ENCODE measurements around the gene OR2V1.
"Not testable (repeated sequence)": the region's sequence is repeated elsewhere in the genome, so short reads cannot be mapped to it uniquely, and the experiment has no call there.

Gene OR2V1, protein sequence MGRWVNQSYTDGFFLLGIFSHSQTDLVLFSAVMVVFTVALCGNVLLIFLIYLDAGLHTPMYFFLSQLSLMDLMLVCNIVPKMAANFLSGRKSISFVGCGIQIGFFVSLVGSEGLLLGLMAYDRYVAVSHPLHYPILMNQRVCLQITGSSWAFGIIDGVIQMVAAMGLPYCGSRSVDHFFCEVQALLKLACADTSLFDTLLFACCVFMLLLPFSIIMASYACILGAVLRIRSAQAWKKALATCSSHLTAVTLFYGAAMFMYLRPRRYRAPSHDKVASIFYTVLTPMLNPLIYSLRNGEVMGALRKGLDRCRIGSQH

DNA sequence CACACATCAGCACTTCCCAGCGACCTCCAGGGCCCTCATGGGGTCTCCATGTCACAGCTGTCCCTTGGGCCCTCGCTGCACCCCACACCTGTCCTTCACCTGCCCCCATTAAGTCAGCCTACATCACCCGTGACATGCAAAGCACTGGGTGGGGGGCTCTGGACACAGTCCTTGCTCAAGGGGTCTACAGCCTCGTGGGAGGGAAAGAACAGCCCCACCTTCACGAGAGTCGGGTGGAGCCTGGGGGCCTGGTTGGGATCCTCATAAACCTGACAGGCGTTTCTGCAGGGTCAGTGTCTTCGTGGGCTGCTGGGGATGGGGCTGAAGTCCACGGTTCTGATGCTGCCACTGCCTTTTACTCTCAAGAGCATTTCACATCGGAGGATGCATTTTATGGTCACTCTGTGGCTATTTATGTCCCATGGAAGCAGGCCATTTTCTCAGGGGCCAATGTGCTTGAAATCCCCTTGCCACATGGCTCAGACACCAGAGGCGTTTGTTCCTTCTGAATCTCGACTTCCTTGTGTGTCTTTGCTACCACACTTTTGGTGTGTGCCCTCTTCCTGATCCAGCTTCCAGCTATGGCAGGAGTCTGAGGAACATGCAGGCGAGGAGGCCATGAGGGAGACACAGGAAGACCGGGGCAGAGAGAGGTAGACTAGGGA, at the start of gene OR2V1:
Gene OR2V1 (minus strand): TSS at position 338 of the 665 bp plus-strand sequence. CDS start 5,865 bp downstream, outside the sequence.
- no peak for DNase-seq (ENCODE audit: low spot score)

DNA sequence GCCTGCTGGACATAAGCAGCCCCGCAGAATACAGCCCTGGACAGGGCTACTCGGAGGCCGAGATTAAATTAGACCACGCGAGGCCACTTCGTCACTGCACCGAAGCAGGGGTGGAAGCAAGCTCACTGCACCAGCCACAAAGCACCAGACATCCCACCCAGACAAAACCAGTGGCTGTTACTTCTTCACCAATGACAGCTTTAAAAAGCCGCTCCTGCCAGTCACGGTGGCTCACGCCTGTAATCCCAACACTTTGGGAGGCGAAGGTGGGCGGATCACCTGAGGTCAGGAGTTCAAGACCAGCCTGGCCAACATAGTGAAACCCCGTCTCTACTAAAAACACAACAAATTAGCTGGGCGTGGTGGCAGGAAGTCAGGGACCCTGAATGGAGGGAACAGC, 46.6 kb upstream of the OR2V1 start:
- not testable (repeated sequence) for DNase-seq (ENCODE audit: low spot score)

DNA sequence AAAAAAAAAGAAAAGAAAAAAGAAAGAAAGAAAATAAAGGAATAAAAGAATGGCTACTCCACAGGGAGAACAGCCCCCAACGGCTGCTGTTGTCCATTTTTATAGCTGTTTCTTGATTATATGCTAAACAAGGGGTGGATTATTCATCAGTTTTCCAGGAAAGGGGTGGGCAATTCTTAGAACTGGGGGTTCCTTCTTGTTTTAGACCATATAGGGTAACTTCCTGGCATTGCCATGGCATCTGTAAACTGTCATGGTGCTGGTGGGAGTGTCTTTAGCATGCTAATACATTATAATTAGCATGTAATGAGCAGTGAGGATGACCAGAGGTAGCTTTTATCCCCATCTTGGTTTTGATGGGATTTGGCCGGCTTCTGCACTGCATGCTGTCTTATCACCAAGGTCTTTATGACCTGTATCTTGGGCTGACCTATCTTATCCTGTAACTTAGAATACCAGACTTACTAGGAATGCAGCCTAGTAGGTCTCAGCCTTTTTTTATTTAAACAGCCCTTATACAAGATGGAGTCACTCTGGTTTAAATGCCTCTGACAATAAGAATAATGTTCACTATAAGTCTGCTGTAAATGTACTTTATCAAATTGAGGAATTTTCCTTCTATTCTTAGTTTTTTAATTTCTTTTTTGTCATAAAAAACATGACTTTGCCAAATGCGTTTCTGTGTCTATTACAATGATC, 45.4 kb upstream of the OR2V1 start:
- DNase-seq (ENCODE audit: low spot score), result no peak

DNA sequence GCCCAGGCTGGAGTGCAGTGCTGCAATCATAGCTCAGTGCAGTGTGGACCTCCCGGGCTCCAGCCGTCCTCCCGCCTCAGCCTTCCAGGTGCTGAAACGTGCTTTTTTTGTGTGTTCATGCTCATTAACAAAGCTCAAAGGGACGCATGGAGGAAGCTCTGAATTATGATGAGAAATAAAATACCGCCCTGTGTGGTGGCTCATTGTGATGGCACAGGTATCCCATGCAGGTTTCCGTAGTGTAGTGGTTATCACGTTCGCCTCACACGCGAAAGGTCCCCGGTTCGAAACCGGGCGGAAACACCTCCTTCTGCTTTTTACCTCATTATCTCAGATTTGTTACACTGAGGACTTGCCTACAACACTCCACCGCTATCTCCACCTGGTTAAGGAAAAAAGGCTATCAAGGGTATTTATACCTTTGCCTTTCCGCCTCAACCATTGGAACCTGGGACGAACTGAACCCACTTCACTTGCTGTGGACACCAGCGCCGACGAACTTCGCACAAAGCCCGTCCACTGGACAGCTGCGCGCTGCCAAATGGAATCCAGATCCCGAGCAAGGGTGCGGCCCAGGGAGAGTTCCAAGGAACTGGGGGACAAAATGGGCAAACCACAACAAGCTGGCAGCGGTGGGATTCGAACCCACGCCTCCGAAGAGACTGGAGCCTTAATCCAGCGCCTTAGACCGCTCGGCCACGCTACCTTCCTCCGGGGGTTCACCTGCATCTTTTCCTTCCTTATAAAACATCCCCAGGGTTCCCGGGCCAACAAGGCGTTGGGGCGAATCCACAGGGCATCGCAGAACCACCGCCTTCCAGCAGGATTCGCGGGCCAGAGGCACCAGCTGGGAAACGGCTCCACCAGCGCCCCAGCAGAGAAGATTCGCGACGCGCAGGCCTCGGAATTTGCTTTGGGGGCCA, 42.7 kb upstream of the OR2V1 start:
- peak; percentile 18 for DNase-seq (ENCODE audit: low spot score)

DNA sequence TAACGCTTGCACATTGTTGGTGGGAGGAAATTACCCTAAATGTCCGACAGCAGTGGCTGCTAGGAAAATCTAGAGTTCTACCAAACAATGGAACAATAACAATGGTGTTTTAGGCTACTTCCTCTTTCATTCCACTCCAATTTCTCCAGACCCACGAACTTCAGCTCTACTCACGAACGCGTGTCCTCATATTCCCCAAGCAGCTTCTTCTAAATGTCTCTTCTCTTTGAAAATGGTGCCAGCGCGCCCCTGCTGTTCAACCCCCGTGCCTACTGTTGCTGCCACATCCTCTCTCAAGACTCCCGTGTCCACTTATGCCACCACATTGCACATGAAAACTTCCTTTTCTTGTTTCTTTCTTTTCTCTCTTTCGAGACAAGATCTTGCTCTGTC, 42.1 kb upstream of the OR2V1 start:
- peak; percentile 35 for DNase-seq (ENCODE audit: low spot score)

DNA sequence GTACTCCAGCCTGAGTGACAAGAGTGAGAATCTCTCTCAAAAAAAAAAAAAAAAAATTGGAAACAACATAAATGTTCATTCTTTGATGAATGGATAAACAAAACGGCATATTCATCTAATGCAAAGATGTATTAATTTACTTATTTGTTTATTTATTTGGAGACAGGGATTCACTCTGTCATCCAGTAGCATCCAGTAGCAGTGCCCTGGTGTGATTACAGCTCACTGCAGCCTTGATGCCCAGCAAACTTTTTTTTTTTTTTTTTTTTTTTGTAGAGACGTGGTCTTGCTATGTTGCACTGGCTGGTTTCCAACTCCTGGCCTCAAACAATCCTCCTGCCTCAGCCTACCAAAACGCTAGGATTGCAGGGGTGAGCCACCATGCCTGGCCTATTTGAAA, 40.8 kb upstream of the OR2V1 start:
- no peak for DNase-seq (ENCODE audit: low spot score)

DNA sequence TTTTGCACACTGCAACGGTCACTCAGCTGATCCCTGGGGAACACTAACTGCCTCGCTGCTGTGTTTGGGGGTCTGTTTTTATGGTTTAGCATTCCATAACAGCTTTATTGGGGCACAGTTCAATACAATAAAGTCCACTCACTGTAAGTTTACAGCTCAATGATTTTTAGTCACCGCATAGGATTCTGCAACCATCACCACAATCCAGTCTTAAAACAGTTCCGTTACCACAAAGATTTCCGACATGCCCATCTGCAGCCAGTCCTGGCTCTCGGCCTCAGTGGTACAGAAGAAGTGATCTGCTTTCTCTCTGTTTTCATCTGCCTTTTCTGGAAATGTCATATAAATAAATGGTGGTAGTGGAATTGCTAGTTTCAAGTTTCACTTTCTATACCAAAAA, 40.0 kb upstream of the OR2V1 start:
- no peak for DNase-seq (ENCODE audit: low spot score)

DNA sequence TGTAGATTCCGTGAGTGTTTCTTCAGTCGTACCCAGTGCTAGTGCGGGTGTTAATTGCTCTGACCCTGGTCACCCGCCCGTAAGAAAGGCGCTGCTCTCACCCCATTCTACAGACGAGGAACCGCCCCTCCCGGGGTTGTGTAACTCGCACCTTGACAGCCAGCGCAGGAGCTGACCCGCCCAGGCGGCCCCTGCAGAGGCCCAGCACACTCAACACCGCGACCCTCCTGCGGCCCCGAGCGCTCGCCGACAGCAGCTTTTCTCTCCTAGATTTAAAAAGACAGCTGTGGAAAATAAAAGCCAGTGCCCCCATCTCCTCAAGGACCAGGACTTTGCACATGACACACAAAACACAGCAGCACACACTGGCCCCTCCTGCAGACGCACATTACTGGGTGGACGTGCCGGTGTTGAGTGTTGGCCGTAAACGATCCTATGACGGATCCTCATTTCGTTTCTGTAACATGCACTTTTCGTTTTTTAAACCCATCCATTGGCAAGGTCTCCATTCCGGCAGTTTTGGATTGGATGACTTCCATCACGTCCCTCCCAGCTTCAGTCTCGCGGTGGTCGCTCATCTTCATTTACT, 39.4 kb upstream of the OR2V1 start:
- DNase-seq (ENCODE audit: low spot score), result no peak

DNA sequence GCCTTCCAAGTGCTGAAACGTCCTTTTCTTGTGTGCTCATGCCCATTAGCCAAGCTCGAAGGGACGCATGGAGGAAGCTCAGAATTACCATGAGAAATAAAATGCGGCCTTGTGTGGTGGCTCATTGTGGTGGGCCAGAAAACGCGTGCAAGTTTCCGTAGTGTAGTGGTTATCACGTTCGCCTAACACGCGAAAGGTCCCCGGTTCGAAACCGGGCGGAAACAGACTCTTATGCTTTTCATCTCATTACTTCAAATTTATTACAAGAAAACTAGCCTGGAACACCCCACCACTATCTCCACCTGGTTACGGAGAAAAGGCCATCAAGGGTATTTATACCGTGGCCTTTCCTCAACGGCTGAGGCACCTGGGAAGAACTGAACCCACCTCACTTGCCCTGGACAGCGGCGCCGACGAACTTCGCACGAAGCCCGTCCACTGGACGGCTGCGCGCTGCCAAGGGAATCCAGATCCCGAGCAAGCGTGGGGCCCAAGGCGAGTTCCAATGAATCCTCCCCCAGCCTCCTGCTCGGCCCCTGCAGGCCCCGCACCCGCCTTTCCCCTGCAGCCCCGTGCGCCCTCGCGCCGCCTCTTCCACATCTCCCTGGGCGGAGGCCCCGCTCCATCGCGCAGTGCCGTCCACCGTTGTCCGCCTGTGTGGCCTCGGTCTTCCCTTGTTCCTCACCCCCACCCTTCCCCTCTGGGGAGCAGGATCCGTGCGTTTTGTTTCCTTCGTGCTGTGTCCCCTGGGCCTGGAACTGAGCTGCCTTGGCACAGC, 38.7 kb upstream of the OR2V1 start:
- DNase-seq (ENCODE audit: low spot score), result peak; percentile 50

DNA sequence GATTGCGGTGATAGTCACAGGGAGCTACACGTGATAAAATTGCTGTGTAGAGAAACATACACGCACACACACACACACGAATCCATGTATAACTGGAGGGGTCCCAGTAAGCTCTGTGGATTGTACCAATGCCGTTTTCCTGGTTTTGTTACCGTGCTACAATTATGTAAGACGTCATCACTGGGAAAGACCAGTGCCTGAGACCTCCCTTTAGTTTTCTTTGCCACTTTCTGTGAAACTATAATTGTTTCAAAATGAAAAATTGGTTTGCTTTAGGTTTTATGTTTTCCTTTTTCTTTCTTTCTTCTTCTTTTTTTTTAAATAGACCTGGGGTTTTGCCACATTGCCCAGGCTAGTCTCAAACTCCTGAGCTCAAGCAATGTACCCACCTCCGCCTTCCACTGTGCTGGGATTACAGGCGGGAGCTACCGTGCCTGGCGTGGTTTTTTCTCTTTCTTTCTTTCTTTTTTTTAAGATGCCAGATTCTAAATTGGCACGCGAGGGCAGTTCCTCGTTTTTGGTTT, 37.7 kb upstream of the OR2V1 start:
- no peak for DNase-seq (ENCODE audit: low spot score)

DNA sequence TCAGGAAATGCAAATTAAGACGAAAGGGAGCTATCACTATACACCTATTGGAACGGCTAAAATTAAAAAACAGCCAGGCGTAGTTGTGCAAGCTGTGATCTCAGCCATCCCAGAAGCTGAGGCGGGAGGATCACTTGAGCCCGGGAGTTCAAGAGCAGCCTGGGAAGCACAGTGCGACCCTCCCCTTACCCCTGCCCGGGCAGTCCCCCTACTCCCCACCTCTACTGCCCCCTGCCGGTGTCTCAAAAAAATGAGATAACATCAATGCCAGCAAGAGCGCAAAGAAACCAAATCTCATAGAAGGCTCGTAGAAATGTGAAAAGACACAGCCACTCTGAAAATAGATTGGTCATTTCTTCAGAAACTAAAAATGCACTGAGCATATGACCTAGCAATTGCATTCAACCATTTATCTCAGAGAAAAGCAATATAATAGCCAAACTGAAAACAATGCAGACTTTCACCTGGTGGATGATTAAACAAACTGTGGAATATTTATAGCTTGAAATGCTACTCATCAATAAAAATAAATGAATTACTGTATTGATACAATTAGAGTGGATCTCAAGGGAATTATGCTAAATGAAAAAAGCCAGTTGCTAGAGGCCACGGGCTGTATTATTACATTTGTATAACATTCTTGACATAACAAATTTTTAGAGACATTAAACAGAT, 37.0 kb upstream of the OR2V1 start:
- DNase-seq (ENCODE audit: low spot score), result peak; percentile 52

DNA sequence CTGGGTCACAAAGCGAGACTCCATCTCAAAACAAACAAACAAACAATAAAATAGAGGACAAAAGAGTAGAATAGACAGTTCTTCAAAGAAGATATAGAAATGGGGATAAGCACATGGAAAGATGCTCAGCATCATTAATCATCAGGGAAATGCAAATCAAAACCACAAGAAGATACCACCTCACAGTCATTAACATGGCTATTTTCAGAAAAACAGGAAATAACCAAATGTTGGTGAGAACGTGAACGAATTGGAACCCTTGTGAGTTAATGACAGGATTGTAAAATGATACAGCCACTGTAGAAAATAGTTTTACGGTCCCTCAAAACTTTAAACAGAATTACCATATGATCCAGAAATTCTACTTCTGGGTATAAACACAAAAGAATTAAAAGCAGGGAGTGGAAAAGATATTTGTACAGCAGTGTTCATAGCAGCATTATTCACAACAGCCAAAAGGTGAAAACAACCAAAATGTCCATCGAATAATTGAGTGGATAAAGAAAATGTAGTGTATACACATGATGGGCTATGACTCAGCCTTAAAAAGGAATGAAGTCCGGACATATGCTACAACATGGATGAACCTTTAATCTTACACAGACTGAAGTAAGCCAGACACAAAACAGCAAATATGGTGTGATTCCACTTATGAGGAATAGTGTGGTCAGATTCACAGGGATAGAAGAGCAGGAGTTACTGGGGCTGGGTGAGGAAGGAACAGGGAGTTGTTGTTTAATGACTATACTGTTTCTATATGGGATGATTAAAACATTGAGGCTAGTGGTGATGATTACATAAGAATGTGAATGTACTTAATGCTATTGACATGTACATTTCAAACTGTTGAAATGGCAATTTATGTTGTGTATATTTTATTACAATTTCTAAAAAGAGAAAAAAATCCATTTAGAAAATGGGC, 36.1 kb upstream of the OR2V1 start:
- no peak for DNase-seq (ENCODE audit: low spot score)

DNA sequence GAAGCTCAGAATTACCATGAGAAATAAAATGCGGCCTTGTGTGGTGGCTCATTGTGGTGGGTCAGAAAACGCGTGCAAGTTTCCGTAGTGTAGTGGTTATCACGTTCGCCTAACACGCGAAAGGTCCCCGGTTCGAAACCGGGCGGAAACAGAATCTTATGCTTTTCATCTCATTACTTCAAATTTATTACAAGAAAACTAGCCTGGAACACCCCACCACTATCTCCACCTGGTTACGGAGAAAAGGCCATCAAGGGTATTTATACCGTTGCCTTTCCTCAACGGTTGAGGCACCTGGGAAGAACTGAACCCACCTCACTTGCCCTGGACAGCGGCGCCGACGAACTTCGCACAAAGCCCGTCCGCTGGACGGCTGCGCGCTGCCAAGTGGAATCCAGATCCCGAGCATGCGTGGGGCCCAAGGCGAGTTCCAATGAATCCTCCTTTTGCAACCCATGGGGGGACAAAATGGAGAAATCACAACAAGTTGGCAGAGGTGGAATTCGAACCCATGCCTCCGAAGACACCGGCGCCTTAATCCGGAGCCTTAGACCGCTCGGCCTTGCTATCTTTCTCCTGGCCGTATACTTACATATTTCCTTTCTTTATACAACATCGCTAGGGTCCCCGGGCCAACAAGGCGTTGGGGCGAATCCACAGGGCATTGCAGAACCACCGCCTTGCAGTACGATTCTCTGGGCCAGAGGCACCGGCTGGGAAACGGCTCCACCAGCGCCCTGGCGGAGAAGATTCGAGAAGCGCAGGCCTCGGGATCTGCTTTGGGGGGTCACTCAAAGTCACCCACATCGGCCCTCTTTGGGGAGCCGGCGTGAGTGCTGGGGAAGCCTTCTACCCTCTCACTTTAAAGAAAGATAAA, 33.3 kb upstream of the OR2V1 start:
- DNase-seq (ENCODE audit: low spot score), result no peak

DNA sequence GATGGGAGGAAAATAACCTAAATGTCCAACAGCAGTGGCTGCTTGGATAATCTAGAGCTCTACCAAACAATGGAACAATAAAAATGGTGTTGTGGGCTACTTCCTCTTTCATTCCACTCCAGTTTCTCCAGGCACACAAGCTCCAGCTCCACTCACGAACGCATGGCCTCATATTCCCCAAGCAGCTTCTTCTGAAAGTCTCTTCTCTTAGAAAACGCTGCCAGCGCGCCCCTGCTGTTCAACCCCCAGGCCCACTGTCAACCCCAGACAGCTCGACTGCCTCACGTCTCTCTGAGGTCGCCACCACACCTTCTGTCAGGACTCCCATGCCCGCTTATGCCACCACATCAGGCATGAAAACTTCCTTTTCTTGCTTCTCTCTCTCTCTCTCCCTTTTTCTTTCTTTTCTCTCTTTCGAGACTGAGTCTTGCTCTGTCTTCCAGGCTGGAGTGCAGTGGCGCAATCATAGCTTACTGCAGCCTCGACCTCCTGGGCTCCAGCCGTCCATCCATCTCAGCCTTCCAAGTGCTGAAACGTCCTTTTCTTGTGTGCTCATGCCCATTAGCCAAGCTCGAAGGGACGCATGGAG, 32.6 kb upstream of the OR2V1 start:
- DNase-seq (ENCODE audit: low spot score), result no peak

DNA sequence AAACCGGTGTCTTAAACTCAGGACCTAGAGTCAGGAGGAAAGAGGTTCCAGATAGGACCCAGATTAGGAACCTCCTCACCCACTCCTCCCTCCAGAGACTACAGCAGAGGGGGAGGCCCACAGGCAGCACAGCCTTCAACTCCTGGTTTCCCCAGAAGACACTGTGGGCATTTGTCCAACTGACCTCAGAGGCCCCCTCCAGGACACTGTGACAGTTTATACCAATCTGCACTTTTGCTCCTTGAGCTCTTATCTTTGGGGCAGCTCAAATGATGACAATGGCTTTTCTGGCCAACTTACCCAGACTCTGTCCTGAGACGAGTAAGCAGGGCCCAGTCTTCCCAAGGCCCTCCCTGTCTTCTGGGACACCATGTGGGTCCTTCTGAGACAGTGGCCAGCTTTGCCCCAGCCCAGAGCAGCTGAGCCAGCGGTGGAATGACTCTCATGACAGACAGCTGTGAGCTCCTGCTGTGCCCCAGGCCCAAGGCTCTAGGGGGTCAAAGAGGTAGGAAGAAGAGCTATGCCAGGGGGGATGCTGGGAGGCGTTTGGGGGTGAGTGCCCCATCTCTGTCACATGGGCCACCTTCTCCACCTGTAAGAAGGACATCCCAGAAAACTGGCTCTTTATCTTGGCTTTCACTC, 30.7 kb upstream of the OR2V1 start:
- no peak for DNase-seq (ENCODE audit: low spot score)

DNA sequence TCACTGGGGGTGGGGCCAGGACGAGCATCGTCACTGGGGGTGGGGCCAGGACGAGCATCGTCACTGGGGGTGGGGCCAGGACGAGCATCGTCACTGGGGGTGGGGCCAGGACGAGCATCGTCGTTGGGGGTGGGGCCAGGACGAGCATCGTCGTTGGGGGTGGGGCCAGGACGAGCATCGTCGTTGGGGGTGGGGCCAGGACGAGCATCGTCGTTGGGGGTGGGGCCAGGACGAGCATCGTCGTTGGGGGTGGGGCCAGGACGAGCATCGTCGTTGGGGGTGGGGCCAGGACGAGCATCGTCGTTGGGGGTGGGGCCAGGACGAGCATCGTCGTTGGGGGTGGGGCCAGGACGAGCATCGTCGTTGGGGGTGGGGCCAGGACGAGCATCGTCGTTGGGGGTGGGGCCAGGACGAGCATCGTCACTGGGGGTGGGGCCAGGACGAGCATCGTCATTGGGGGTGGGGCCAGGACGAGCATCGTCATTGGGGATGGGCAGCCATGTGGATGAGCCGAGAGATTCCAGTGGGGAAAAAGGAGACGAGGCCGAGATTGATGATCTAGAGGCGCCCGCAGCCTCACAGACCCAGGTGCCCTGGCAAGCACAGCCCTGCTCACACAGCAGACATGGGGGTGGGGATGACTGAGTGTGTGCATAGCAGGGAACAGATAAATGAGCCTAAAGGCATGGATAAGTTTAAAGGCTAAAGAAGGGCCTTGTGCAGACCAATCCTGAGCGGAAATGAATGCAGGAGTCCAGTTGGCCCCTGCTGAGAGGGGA, 30.0 kb upstream of the OR2V1 start:
- peak; percentile 68 for DNase-seq (ENCODE audit: low spot score)

Measured in hematopoietic multipotent progenitor cell treated with erythropoietin and hydrocortisone succinate and interleukin-3 and kit ligand, for 15 days (in vitro differentiated cells).